BE2C (cell line): ENCODE measurements around the gene MFSD6.

Experiments
- DNase-seq: peaks from one replicate; pipeline ENCODE4 v3.0.0-alpha.2; 2020
- H3K27me3 ChIP-seq: fragments of 250-450 bp; sonication (Bioruptor Pico); 2 replicates; pipeline ENCODE4 v1.5.1; 2020; ENCODE audit warnings: mild to moderate bottlenecking
- H3K36me3 ChIP-seq: fragments of 250-450 bp; sonication (Bioruptor Pico); 2 replicates; pipeline ENCODE4 v1.5.1; 2020; ENCODE audit warnings: mild to moderate bottlenecking
- H3K4me1 ChIP-seq: fragments of 250-450 bp; sonication (Bioruptor Pico); 2 replicates; pipeline ENCODE4 v1.5.1; 2020
- H3K4me3 ChIP-seq: 2 replicates; pipeline ENCODE4 v1.5.1; 2011; ENCODE audit warnings: low read depth, low read length
- H3K9me3 ChIP-seq: fragments of 250-450 bp; sonication (Bioruptor Pico); 2 replicates; pipeline ENCODE4 v1.5.1; 2020
- CTCF ChIP-seq: IDR thresholded peaks from 2 replicates; pipeline ENCODE4 v1.5.1; 2012; ENCODE audit warnings: mild to moderate bottlenecking, low read depth, low read length

Gene MFSD6

GRCh38 chr2:190517468-190517867, 109.3 kb downstream of the MFSD6 start:
- no peaks in the 10 kb centered on the region for H3K9me3 ChIP-seq
- no peaks in the 10 kb centered on the region for H3K4me1 ChIP-seq
- no peak for DNase-seq
- no peaks in the 10 kb centered on the region for H3K36me3 ChIP-seq
- H3K27me3 ChIP-seq: no peaks in the 10 kb centered on the region
- no peak overlapping the region for H3K4me3 ChIP-seq
- no peak for TF ChIP-seq CTCF

- Histone ChIP-seq H3K4me1 (no peaks in the 10 kb centered on the region), H3K27me3 (no peaks in the 10 kb centered on the region), H3K36me3 (no peaks in the 10 kb centered on the region), H3K4me3 (no peak overlapping the region), H3K9me3 (no peaks in the 10 kb centered on the region)
- no peak for TF ChIP-seq CTCF
- DNase-seq: no peak
Observed at GRCh38 chr2:190519975-190520767, 112.0 kb downstream of the MFSD6 start.

- no peaks in the 10 kb centered on the region for H3K36me3 ChIP-seq
- no peak overlapping the region for H3K4me3 ChIP-seq
- no peaks in the 10 kb centered on the region for H3K9me3 ChIP-seq
- no peak for DNase-seq
- no peak for TF ChIP-seq CTCF
- H3K4me1 ChIP-seq: no peaks in the 10 kb centered on the region
- H3K27me3 ChIP-seq: no peaks in the 10 kb centered on the region
Observed at GRCh38 chr2:190524928-190525327, 116.8 kb downstream of the MFSD6 start.

- Histone ChIP-seq H3K9me3 (no peaks in the 10 kb centered on the region), H3K27me3 (no peaks in the 10 kb centered on the region), H3K4me1 (no peaks in the 10 kb centered on the region), H3K36me3 (no peaks in the 10 kb centered on the region), H3K4me3 (no peak overlapping the region)
- DNase-seq: no peak
- no peak for TF ChIP-seq CTCF
Observed at GRCh38 chr2:190526105-190526750, 118.1 kb downstream of the MFSD6 start.

- Histone ChIP-seq H3K4me3 (no peak overlapping the region), H3K36me3 (no peaks in the 10 kb centered on the region), H3K9me3 (no peaks in the 10 kb centered on the region), H3K27me3 (no peaks in the 10 kb centered on the region), H3K4me1 (no peaks in the 10 kb centered on the region)
- no peak for TF ChIP-seq CTCF
- no peak for DNase-seq
Observed at GRCh38 chr2:190527214-190527613, 119.1 kb downstream of the MFSD6 start.

GRCh38 chr2:190527918-190528317, 119.8 kb downstream of the MFSD6 start:
- Histone ChIP-seq H3K4me3 (no peak overlapping the region), H3K9me3 (no peaks in the 10 kb centered on the region), H3K4me1 (no peaks in the 10 kb centered on the region), H3K36me3 (no peaks in the 10 kb centered on the region), H3K27me3 (no peaks in the 10 kb centered on the region)
- TF ChIP-seq CTCF: no peak
- DNase-seq: no peak
